Panc1 (cell line): Measurements from ENCODE around the gene KCNN2.

ENCODE experiments used
- CTCF ChIP-seq: fragments of 450-650 bp; IDR thresholded peaks from 2 replicates; pipeline ENCODE4 v1.5.1; 2017; ENCODE audit warnings: mild to moderate bottlenecking
- TCF7L2 ChIP-seq: IDR thresholded peaks from 2 replicates; pipeline ENCODE4 v1.6.1; 2011; ENCODE audit warnings: mild to moderate bottlenecking, low read depth, low read length, inconsistent platforms

GRCh38 chr5:114435220-114435481, 73.3 kb downstream of the KCNN2 start:
- TF ChIP-seq CTCF (no peak), TCF7L2 (no peak)
